ENCODE data around the gene RPEL1.
A peak's percentile ranks its signal among the peaks of the same experiment; 100 is the strongest.

RPEL1 gene

DNA sequence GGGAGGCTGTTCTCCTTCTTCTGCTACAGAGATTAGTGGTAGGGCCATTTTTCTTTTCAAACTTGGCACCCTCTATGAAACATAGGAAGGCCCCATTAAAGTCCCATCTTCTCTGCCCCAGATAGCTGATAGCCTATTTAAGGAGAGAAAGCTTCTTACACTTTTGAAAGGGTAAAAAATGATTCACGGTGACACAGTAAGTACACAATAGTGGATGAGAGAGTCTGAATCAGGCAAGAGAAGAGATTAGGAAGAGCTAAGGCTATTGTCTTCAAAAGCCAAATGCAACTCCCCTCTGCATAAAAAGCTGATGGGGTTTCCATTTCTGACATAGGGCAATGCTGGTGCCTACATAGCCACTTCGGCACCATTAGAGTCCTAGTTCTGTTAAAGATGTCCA, 34.8 kb downstream of the RPEL1 start:
- no peak for DNase-seq (ENCODE audit: low read depth)

- peak; percentile 11 for DNase-seq (ENCODE audit: low read depth)
Observed at GRCh38 chr10:103281753-103282152, 36.1 kb downstream of the RPEL1 start.

DNA sequence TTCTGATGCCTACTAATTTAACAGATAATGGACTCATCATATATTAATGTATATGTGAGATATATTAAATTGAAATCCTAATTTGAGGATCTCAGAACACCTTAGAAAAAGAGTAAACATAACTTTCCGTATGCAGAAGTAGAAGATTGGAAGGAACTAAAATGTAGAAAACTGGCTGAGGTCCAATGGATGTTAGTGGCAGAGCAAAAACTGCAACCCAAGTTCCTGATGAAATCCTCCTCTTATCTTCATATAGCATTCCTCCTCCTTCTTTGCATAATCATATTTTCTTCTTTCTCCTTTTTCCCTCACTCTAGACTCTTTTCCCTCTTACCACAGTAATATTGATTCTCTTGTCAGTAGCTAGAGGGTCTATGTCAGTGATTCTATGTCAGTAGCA, 37.3 kb downstream of the RPEL1 start:
- no peak for DNase-seq (ENCODE audit: low read depth)

GRCh38 chr10:103284170-103284569, 38.5 kb downstream of the RPEL1 start:
- DNase-seq (ENCODE audit: low read depth), result peak; percentile 71

DNA sequence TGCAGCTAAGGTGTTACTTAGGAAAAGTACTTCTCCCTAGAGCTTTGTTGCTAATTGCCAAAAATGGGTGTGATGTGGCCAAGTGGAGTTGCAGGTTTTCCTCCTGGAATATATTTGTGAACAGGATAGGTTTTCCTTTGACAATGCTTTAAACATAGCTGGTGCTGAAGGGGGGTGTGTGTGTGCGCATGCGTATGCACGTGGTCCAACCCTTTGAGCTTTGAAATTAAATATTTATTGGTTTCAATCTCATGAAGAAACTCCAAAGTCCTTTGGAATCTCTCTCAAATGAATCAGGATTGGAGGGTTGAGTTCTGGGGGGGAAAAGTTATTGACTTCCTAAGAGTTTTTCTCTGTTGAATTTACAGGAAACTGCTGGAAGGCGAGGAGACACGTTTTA, 42.3 kb downstream of the RPEL1 start:
- no peak for DNase-seq (ENCODE audit: low read depth)

DNA sequence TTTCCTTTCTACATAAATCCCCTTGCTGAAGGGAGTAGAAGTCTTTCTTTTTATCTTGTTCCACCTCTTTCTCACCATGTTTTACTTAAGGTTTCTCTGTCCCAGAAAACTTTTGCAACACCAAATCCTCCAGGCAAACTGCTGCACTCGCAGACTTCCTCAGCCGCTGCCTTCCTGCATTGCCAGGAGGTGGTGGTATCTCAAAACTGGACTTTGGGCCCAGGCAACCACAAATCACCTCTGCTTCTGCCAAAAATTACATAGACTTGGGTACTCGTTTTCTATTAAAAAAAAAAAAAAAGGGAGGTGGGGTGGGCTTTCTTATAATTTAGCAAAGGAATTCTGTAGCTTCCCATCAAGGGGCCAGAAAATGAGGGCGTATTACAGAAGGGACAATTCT, 45.9 kb downstream of the RPEL1 start:
- no peak for DNase-seq (ENCODE audit: low read depth)

DNA sequence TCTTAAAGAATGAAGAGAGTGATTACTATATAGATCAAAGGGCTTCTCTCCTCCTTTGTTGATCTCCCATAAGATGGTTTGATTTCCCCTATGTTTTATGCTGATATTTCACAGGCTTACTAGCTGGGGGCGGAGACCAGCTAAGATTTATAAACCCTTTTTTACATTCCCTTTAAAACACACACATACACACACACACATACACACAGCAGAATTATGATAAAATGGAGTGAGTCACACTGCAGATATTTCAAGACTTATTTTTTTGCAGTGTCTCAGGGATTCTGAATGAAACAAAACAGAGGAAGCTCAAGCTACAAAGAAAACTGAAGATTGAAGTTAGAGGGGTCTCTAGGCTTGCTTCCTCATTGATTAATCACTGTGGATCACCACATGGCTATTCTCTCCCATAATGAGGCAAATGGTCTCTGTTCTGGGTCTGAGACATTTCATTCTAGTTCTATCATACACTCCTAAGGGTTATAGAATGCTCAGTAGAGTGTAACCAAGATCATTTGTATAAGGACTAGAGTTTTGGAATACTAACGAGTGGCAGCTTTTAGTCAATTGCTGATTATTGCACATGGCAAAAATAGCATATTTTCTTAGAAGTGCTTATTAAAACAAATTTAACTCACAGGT, 49.8 kb downstream of the RPEL1 start:
- DNase-seq (ENCODE audit: low read depth), result peak; percentile 73
